HFF-Myc (cell line): ENCODE results near the gene DAP3.
"Not testable (repeated sequence)": the region's sequence is repeated elsewhere in the genome, so short reads cannot be mapped to it uniquely, and the experiment has no call there.

Source experiments
- DNase-seq: peaks from one replicate; pipeline ENCODE4 v3.0.0-alpha.2; 2011; ENCODE audit warnings: low read depth; ENCODE audit errors: extremely low read depth
- H3K4me3 ChIP-seq: replicated peaks from 2 replicates; pipeline ENCODE4 v1.5.1; 2011; ENCODE audit warnings: low read depth, mild to moderate bottlenecking, control low read depth, low read length
- CTCF ChIP-seq: IDR thresholded peaks from 2 replicates; pipeline ENCODE4 v1.5.1; 2012; ENCODE audit warnings: mild to moderate bottlenecking, low read depth, low read length, control low read depth; ENCODE audit errors: missing control alignments

DAP3 gene

GRCh38 chr1:155698382-155699038 lies 9.6 kb downstream of the DAP3 start:
- H3K4me3 ChIP-seq: no peak overlapping the region
- DNase-seq: no peak
- TF ChIP-seq CTCF: no peak

GRCh38 chr1:155699062-155699461 lies 10.2 kb downstream of the DAP3 start:
- DNase-seq, H3K4me3 ChIP-seq: not testable (repeated sequence)

GRCh38 chr1:155701675-155702074 lies 12.8 kb downstream of the DAP3 start:
- not testable (repeated sequence) for DNase-seq, H3K4me3 ChIP-seq

GRCh38 chr1:155703216-155703615 lies 14.3 kb downstream of the DAP3 start:
- no peak for DNase-seq
- H3K4me3 ChIP-seq: no peak overlapping the region
- no peak for TF ChIP-seq CTCF

GRCh38 chr1:155704414-155704813 lies 15.5 kb downstream of the DAP3 start:
- not testable (repeated sequence) for DNase-seq

GRCh38 chr1:155706139-155706538 lies 17.2 kb downstream of the DAP3 start:
- no peak overlapping the region for H3K4me3 ChIP-seq
- no peak for DNase-seq
- TF ChIP-seq CTCF: no peak

More at GRCh38 chr1:155704414-155704813, 15.5 kb downstream of the DAP3 start:
- H3K4me3 ChIP-seq: not testable (repeated sequence)

- TF ChIP-seq CTCF: no peak
- no peak overlapping the region for H3K4me3 ChIP-seq
- no peak for DNase-seq
Observed at GRCh38 chr1:155709391-155709790, 20.5 kb downstream of the DAP3 start.

GRCh38 chr1:155711457-155711856 lies 22.6 kb downstream of the DAP3 start:
- H3K4me3 ChIP-seq, DNase-seq: not testable (repeated sequence)

- DNase-seq, H3K4me3 ChIP-seq: not testable (repeated sequence)
Observed at GRCh38 chr1:155712636-155713035, 23.7 kb downstream of the DAP3 start.

GRCh38 chr1:155713075-155713474 lies 24.2 kb downstream of the DAP3 start:
- no peak for DNase-seq
- no peak for TF ChIP-seq CTCF
- H3K4me3 ChIP-seq: no peak overlapping the region

- not testable (repeated sequence) for H3K4me3 ChIP-seq, DNase-seq
Observed at GRCh38 chr1:155715056-155715455, 26.2 kb downstream of the DAP3 start.
